ENCODE data around the gene ZNF780B. TPM values are rescaled to one million over a fixed set of nuclear protein-coding genes. Genes with fewer than 3 reads are reported as not detected.

The ZNF780B gene
- total RNA-seq, 2 experiments from 2014 or later, result 27.4 to 30.3 TPM

Other genes with a start within 250 kb of the ZNF780B start
- gene DYRK1B, start 222.1 kb downstream of the ZNF780B start, total RNA-seq, result 1 to 10 TPM; 7.5 to 8.5 TPM
- 100 to 1,000 TPM; 385 to 399 TPM for gene FBL, start 209.9 kb downstream of the ZNF780B start, total RNA-seq
- 1 to 10 TPM; 5.8 to 6.2 TPM for gene FCGBP, start 121.6 kb downstream of the ZNF780B start, total RNA-seq
- gene PSMC4, start 85.1 kb downstream of the ZNF780B start, total RNA-seq, result 100 to 1,000 TPM; 120 to 121 TPM
- 1 to 10 TPM; 4.9 to 5.2 TPM for gene ZNF546, start 59.2 kb downstream of the ZNF780B start, total RNA-seq
- gene ZNF780A, start 34.7 kb upstream of the ZNF780B start, total RNA-seq, result 10 to 100 TPM; 17.9 to 21.6 TPM
- 10 to 100 TPM; 16.2 to 18.4 TPM for gene MAP3K10, start 135.2 kb upstream of the ZNF780B start, total RNA-seq
- gene TTC9B, start 162.2 kb upstream of the ZNF780B start, total RNA-seq, result not detected
- under 1 TPM; 0.39 to 0.68 TPM for gene CCNP, start 170.5 kb upstream of the ZNF780B start, total RNA-seq
- gene AKT2, start 229.1 kb upstream of the ZNF780B start, total RNA-seq, result 100 to 1,000 TPM; 137 to 139 TPM